Colonic mucosa (tissue), 4 donors: ENCODE data around the gene ADCY9. TPM values are rescaled to one million over a fixed set of nuclear protein-coding genes. Genes with fewer than 3 reads are reported as not detected.

Experiments used
- DNase-seq: peaks from one replicate; pipeline ENCODE4 v3.0.0-alpha.2; 2020
- H3K27ac ChIP-seq: fragments of 200-600 bp; one replicate; pipeline ENCODE4 v1.8.0; 2021
- H3K27me3 ChIP-seq: fragments of 200-600 bp; one replicate; pipeline ENCODE4 v1.8.0; 2021
- H3K36me3 ChIP-seq: fragments of 200-600 bp; one replicate; pipeline ENCODE4 v1.8.0; 2021
- H3K4me1 ChIP-seq: fragments of 200-600 bp; one replicate; pipeline ENCODE4 v1.8.0; 2021; ENCODE audit warnings: mild to moderate bottlenecking
- H3K4me3 ChIP-seq: fragments of 200-600 bp; one replicate; pipeline ENCODE4 v1.8.0; 2021
- H3K9ac ChIP-seq, 2 donors: one replicate each; pipeline ENCODE4 v1.7.0; 2013; ENCODE audit warnings: control low read depth in 2 of 2, low read depth in 2 of 2, low read length in 2 of 2
- H3K9me3 ChIP-seq: fragments of 200-600 bp; one replicate; pipeline ENCODE4 v1.8.0; 2021
- intact Hi-C: fragments of 100-400 bp; cut with DNase I; formaldehyde crosslinking; loops from one replicate; pipeline ENCODE4 v1.14.1; 2022
- total RNA-seq, 2 donors: library from RNA; stranded (reverse); fragmentation: NEBNext Ultra II Directional in 1 of 2; extraction: Animal tissue kit (Norgen Biotek cat#: 25700) in 1 of 2; gene quantifications; one replicate each; pipeline ENCODE4 v1.2.1, GENCODE V29; 2021
- TF ChIP-seq, protein P1 (sequence below): fragments of 200-600 bp; IDR thresholded peaks from one replicate; pipeline ENCODE4 v1.8.0; 2022; ENCODE audit warnings: antibody characterized with exemption, mild to moderate bottlenecking
- donor health status: healthy.
- donor health status: DM: no; HTN: no; CAD: no.
- donor health status: DM: no; HTN: no; CAD: no.

The ADCY9 gene
- total RNA-seq, 2 donors from 2014 or later, result 23.8 to 25.6 TPM

DNA sequence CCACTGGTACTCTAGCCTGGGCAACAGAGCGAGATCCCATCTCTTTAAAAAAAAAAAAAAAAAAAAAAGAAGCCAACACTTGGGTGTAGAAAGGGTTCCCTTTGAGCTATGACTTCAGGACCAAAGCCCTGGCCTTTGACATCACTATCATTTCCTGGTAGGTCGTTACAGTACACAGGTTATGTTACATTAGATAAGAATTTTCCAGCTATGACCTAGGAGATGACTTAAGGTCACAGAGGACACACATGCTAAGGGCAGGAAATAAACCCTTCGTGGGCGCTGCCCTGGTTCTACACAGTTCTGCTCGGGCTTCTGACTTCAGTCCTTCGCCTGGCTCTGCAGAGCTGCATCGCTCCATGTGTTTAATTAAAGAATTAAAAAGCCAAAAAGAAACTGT is 112.0 kb downstream of the ADCY9 start:
- TF ChIP-seq, protein P1, sequence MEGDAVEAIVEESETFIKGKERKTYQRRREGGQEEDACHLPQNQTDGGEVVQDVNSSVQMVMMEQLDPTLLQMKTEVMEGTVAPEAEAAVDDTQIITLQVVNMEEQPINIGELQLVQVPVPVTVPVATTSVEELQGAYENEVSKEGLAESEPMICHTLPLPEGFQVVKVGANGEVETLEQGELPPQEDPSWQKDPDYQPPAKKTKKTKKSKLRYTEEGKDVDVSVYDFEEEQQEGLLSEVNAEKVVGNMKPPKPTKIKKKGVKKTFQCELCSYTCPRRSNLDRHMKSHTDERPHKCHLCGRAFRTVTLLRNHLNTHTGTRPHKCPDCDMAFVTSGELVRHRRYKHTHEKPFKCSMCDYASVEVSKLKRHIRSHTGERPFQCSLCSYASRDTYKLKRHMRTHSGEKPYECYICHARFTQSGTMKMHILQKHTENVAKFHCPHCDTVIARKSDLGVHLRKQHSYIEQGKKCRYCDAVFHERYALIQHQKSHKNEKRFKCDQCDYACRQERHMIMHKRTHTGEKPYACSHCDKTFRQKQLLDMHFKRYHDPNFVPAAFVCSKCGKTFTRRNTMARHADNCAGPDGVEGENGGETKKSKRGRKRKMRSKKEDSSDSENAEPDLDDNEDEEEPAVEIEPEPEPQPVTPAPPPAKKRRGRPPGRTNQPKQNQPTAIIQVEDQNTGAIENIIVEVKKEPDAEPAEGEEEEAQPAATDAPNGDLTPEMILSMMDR, result no peak
- no peaks in the 10 kb centered on the region for H3K4me1 ChIP-seq
- H3K9ac ChIP-seq, result no peak overlapping the region
- H3K27me3 ChIP-seq, result no peaks in the 10 kb centered on the region
- no peaks in the 10 kb centered on the region for H3K36me3 ChIP-seq
- intact Hi-C loops, result no loop called here
- H3K9me3 ChIP-seq, result no peaks in the 10 kb centered on the region
- no peak for DNase-seq
- H3K4me3 ChIP-seq, result no peak overlapping the region
- no peak overlapping the region for H3K27ac ChIP-seq

DNA sequence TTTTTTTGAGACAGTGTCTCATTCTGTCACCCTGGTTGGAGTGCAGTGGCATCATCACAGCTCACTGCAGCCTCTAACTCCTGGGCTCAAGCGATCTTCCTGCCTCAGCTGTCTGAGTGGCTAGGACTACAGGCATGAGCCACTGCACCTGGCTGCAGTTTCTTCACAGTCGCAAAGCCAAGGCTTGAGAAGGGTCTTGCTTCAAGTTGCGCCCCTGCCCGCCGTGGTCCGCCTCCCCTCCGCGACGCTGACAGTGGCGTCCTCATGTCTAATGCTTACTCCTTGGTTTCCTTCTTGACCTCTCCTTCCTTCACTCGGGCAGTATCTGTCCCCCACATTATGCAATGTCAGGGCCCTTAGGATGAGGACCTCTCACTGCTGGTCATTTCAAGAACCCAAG is 112.7 kb downstream of the ADCY9 start:
- Histone ChIP-seq H3K4me3 (no peak overlapping the region), H3K4me1 (no peaks in the 10 kb centered on the region), H3K9me3 (no peaks in the 10 kb centered on the region), H3K27me3 (no peaks in the 10 kb centered on the region), H3K9ac (no peak overlapping the region), H3K27ac (no peak overlapping the region), H3K36me3 (no peaks in the 10 kb centered on the region)
- DNase-seq, result no peak
- TF ChIP-seq, protein P1, result no peak
- intact Hi-C loops, result no loop called here

DNA sequence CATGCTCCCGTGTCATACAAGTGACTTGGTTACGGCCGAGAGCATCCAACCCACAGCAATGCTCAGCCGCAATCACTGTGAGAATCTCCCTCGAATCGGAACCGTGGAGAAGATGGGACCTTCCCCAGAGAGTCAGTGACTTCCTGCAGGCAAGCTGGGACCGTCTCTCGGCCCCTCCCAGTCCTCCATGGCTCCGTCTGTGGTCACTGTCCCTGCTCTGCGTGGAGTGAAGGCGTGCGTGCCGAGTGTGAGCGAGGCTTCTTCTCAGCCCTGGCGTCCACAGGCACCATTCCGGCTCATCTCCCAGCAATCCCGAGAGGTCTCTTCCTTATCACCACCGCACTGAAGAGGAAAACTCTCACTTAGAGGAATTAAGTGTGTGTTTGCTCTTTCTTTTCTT is 113.1 kb downstream of the ADCY9 start:
- Histone ChIP-seq H3K36me3 (no peaks in the 10 kb centered on the region), H3K9ac (no peak overlapping the region), H3K27me3 (no peaks in the 10 kb centered on the region), H3K9me3 (no peaks in the 10 kb centered on the region), H3K27ac (no peak overlapping the region), H3K4me3 (no peak overlapping the region), H3K4me1 (no peaks in the 10 kb centered on the region)
- TF ChIP-seq, protein P1, result no peak
- DNase-seq, result no peak
- intact Hi-C loops, result no loop called here

DNA sequence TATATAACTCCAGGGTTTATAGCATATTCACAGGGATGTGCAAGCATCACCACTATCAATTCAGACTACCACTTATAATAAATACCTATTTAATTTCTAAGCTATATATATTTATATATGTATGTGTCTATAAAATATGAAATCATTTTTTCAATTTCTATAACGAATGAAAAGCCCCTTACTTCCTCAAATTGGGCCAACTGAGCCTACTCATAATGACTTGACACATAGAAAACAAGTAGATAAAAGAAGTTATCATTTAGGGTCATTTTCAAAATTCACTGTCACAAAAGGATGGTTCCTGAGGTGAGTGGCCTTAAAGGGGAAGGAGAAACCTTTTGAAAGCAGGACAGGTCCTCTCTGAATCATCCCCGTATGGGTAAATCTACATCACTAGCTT is 114.1 kb downstream of the ADCY9 start:
- Histone ChIP-seq H3K4me3 (no peak overlapping the region), H3K9me3 (no peaks in the 10 kb centered on the region), H3K27me3 (no peaks in the 10 kb centered on the region), H3K27ac (no peak overlapping the region), H3K4me1 (no peaks in the 10 kb centered on the region), H3K36me3 (no peaks in the 10 kb centered on the region), H3K9ac (no peak overlapping the region)
- intact Hi-C loops, result no loop called here
- no peak for DNase-seq
- TF ChIP-seq, protein P1, result no peak

DNA sequence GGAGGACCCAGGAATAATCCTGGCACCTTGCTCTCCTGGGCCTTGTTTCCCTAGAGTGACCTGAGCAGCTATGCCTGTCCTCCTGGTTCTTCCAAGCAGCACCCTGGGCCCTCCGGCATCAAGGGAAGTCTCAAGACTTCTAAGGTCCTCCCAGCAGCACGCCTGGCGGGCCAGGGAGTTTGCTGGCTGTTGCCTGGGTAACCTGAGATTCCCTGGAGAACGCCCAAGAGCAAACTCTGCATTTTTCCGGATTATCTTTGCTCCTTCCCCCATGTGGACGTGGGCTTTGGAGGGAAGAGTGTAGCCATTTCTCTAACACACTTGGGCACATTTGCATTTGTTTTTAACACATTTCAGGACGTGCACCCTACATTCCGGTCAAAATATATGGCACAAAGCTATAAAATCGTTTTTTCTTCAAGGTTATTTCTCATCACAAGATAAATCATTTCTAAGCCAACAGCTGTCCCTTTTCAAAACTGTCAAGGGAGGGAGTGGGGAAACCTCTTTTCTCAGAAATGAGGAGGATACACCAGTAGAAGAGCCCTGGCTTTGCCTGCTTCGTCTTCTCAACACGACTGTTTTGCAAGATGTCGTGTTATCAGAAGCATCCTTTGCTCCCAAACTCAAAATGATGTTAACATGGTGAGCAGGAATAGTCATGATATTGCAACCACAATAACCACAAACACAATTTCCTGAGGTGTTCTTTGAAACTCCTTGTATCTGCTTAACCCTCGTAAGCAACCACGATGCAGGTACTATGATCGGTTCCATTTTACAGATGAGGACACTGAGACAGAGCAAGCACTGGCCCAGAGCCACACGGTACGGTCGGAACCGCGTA is 116.5 kb downstream of the ADCY9 start:
- peak overlapping the region; percentile 35 to 58 for H3K9ac ChIP-seq
- no peaks in the 10 kb centered on the region for H3K36me3 ChIP-seq
- no peaks in the 10 kb centered on the region for H3K4me1 ChIP-seq
- no peak for DNase-seq
- TF ChIP-seq, protein P1, result no peak
- no peak overlapping the region for H3K4me3 ChIP-seq
- no peaks in the 10 kb centered on the region for H3K27me3 ChIP-seq
- H3K27ac ChIP-seq, result peak overlapping the region; percentile 16
- no peaks in the 10 kb centered on the region for H3K9me3 ChIP-seq
- intact Hi-C loops, result no loop called here
